HG03095 (cell line): ENCODE results near the gene SPINT1.
A peak's percentile ranks its signal among the peaks of the same experiment; 100 is the strongest.

Experiments used
- ATAC-seq: cut with Tn5 transposase; IDR thresholded peaks from one replicate; pipeline ENCODE4 v1.9.1; 2021; ENCODE audit warnings: moderate library complexity; ENCODE audit not compliant: unreplicated experiment

SPINT1 gene

DNA sequence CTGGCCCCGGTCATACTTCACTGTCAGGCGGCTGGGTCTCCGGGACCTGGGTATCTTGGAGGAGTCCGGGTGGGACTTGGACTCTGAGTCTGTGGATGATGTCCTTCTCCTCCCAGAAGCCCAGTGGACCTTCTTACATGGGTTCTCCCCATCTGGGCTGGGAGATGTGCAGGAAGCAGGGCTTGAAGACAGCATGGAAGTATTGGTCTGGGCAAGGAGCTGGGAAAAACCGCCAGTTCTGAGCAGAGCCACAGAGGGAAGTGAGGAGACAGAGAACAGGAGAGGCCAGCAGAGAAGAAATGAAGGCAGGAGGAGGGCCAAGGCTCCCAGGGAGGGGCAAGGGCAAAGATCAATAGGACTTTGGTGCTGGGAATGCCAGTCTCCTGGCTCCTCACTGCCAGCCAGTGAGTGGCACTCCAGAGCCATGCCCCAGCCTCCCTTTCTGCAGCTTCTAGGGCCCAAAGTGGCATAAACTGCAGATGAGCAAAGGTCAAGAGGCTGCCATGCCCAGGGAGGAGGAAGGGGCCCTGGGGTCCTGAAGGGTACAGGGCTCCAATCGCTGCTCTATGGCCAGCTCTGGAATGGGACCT lies 15.3 kb upstream of the SPINT1 start, which contains the start of gene PPP1R14D:
Gene PPP1R14D (minus strand): TSS at position 262 of the 590 bp plus-strand sequence. CDS start 67 bp downstream, at position 195.
- no peak for ATAC-seq

DNA sequence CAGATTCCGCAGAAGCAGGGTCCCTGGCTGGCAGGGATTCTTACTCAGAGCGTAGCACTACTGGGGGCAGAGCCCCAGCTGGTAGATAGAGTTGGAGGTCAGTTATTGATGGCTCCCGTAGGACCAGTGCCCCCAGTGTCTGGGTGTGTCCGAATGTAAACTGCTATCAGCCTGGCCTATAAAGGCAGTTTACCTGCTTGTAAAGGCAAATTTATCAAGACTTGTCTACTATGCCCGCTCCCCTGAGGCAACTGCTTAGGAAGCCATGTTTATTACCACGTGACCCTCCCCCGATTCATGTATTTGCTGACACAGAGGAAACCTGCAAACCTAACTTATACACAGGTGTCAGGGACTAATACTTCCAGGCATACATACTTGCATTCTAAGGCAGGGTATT lies 14.7 kb upstream of the SPINT1 start:
- ATAC-seq, result no peak

- ATAC-seq, result no peak
These were observed 13.0 kb upstream of the SPINT1 start for GRCh38 chr15:40830884-40831283.

DNA sequence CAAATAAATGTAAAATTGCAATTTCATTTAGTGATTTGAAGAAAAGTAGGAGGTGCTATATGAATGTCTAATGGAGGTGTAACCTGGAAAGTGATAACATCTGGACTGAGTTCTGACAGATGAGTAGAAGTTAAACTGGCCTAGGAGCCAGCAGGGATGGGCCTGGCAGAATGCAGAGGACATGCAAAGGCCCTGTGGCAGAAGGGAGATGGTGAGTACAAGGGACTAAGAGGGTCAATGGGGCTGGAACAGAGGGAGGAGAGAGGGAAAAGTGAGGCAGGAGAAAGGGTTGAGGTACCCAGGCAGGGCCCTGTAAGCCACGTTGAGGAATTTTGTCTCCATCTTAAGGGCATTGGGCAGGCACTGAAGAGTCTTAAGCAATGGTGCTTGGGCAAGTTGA lies 12.0 kb upstream of the SPINT1 start:
- no peak for ATAC-seq

DNA sequence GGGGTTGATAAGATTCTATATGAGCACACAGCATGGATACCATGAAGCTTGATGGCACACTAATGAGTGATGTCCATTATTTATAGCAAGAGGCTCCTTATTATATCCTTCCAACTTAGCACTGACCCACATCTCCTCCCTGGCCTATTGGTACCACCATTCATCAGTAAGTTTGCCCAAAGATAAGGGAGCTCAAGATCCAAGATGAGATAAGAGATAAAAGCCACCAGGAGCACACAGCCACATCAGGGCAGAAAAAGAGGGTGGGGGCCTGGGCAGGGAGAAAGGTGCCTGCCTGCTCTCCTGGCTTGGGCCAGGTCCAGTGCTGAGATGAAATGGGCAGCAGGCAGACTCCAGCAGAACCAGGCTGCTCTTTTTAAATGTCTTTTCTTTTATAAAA lies 10.9 kb upstream of the SPINT1 start:
- no peak for ATAC-seq

DNA sequence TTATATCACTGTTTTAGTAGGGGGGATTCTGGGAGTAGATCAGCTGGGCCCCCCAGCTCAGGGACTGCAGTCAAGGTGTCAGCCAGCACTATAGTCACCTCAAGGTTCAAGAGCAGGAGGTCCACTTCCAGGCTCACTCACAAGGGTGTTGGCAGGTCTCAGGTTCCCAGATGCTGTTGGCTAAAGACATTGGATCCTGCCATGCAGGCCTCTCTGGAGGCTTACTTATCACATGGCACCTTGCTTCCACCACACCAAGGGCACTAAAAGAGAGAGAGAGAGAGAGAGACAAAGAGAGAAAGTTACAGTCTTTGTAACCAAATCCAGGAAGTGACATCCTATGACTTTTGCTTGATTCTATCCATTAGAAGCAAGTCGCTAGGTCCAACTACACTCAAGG lies 7.8 kb upstream of the SPINT1 start:
- no peak for ATAC-seq

DNA sequence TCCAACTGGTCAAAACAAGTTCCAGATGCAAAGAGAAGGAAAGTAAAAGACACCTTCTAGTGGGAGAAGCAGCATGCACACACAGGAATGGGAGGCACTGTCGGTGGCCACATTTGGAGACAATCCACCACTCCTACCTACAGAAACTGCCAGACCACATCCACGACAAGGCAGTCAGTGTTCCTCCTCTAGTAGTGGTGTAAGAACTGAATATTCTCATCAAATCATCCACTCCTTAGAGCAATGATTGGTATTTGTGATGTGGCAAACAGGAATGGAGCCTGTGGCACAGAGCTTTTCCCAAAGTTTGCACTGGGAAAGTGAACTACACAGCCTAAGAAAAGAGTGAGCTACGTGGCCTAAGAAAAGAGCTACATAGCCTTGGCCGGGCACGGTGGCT lies 5.1 kb upstream of the SPINT1 start:
- ATAC-seq, result no peak

DNA sequence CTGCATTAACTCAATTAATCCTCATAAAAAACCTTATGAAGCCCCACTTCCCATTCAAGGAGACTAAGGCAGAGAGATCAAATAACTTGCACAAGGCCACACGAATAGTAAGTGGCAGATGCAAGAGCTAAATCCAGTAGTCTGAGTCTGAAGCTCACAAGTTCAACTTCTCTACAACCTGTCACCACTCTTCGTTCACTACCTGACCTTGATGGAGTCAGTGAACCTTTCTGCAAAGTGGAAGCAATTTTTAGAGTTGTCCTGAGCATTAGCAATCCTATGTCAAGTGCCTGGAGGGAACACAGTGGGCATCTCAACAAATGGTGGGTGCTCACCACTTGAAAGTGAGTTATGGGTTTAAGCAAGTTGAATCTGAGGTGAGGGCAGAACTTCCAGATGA lies 2.1 kb upstream of the SPINT1 start:
- ATAC-seq, result no peak

DNA sequence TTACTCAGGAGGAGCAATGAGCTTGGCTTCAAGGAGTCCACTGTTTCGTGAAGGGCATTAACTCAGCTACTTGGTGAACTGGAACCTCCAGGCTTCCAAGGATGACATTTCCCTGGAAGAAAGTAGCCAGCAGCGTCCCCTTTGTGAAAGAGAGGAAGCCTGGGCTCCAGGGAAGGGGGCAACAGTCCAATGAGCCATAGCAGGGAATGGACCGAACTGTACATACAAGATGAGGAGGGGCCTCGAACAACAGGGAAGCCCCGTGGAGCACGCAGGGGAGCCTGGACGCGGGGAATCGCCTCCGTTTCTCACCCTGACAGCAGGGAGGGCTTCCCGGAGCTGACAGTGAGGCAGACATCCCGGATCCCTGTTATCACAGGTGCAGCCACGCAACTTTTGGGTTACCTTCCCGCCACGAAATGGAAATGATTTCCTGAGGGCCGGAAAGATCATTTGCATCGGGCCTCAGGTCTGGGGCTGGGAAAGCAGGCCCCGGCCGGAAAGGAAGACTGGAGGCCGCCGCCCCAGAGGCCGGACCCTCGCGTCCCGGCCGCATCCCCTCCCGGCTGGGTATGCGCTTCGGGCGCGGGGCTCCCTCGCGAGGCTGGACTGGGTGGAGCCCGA lies 475 bp upstream of the SPINT1 start:
- no peak for ATAC-seq

- ATAC-seq, result no peak
These were observed 815 bp downstream of the SPINT1 start for GRCh38 chr15:40844696-40845030.

DNA sequence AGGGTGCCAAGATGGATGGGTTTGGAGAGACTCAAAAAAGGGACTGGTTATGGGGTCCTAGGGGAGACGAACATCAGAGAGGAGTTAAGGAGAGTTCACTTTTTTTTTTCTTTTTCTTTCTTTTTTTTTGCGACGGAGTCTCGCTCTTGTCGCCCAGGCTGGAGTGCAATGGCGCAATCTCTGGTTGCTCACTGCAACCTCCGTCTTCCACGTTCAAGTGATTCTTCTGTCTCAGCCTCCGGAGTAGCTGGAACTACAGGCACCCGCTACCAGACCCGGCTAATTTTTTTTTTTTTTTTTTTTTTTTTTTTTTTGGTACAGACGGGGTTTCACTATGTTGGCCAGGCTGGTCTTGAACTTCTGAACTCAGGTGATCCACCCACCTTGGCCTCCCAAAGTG lies 1.2 kb downstream of the SPINT1 start:
- no peak for ATAC-seq

DNA sequence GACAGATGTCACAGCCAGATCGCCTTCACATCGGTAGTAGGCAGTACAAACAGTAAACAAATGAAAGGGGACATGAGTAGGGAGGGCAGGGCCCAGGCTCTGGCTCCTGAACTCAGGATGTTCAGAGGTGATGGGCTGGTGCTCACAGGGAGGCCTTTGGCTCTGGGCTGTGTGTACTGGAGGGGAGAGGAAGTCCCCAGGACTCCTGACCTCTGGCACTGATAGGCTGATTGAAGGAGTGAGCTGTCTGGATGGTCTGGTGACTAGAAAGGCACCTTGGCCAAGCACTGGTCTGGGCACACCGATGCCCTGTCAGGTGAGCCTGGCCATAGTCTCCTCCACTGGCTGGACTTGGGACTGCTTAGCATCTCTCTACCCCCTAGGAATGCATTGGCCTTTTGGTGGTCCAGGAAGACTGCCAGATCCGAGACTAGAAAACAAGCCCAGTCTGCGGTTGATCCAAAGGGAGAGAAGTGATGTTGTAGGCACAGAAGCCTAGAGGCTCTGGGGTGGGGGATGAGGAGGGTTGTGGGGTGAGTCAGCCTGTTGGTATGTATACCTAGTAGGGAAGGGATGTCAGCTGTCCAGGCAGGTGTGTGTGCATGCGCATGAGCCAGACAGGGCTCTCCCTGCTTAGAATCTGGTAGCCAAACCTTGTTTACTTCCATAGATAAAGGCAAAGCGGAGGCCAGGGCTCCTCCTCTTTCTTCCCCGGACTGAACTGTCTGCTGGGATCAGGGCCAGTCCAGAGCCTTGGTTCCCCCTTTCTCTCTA lies 1.9 kb downstream of the SPINT1 start:
- no peak for ATAC-seq

GRCh38 chr15:40846841-40847222 lies 3.0 kb downstream of the SPINT1 start:
- peak; percentile 19 for ATAC-seq

- ATAC-seq, result peak; percentile 72
These were observed 3.5 kb downstream of the SPINT1 start for GRCh38 chr15:40847223-40847961.

GRCh38 chr15:40850576-40851112 lies 6.8 kb downstream of the SPINT1 start:
- ATAC-seq, result no peak

- no peak for ATAC-seq
These were observed 8.7 kb downstream of the SPINT1 start for GRCh38 chr15:40852529-40852928.

- ATAC-seq, result no peak
These were observed 9.5 kb downstream of the SPINT1 start for GRCh38 chr15:40853241-40853890.

GRCh38 chr15:40854161-40854560 lies 10.3 kb downstream of the SPINT1 start:
- no peak for ATAC-seq

DNA sequence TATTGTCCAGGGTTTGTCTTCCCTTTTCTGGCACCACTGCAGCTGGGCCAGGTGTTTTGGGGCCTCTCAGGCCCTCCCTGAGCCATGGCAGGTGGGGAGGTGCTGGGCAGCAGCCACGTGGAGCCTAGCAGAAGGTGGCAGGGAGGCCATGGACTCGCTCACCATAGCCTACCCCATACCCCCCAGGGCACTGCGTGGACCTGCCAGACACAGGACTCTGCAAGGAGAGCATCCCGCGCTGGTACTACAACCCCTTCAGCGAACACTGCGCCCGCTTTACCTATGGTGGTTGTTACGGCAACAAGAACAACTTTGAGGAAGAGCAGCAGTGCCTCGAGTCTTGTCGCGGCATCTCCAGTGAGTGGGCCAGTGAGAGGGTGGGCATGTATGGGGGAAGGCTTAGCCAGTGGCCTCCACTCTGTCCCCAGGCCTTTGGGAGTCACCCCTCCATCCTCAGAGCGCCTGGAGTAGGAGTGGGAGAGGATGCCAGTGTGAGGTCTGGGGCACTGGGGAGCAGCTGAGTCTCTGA lies 11.9 kb downstream of the SPINT1 start:
- ATAC-seq, result no peak

- no peak for ATAC-seq
These were observed 12.9 kb downstream of the SPINT1 start for GRCh38 chr15:40856746-40857145.
